Measurements from ENCODE around the gene PRUNE1.
A peak's percentile ranks its signal among the peaks of the same experiment; 100 is the strongest.

PRUNE1 gene

DNA sequence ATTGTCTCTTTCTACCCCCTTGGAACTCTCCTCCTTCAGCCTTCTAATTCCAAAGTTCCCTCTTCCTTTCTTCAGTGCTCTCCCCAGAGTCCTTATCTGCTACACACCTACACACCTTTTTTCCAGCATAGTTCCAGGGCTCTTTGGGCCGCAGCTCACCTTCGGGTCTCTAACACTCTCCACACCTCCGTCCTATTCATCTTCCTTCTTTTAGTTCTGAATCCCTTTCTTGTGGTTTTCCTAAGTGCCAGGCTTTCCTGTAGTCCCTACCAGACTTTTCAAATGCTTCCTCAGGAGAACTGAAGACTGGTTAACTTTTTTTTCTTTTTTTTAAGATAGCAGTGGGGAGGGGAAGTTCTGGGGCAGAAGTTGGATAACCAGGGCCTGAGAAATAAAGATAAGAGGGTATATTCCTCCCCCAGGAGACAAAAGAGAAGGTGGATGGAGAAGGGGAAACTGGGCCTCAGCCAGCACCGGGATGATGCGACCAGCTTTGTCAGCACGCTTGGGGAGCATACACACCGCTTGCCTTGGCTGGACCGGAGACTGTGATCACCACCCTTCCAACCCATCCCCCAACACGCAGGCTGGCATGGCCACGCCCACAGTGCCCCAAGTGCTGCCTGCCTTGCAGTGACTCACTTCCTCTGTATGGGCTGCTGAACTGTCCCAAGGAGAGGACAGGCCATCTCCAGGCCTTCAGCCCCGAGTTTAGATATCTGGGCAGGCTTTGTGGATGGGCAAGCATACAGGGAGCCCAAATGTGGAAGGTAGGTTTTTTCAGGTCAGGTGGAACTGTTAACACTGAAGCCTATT, 31.2 kb upstream of the PRUNE1 start:
- DNase-seq (ENCODE audit: low read depth in 2 of 2) = no peak

GRCh38 chr1:150979092-150980056, 28.9 kb upstream of the PRUNE1 start:
- peak; percentile 71 to 77 for DNase-seq (ENCODE audit: low read depth in 2 of 2)

- no peak for DNase-seq (ENCODE audit: low read depth in 2 of 2)
Observed at GRCh38 chr1:150981177-150981804, 27.0 kb upstream of the PRUNE1 start.

DNA sequence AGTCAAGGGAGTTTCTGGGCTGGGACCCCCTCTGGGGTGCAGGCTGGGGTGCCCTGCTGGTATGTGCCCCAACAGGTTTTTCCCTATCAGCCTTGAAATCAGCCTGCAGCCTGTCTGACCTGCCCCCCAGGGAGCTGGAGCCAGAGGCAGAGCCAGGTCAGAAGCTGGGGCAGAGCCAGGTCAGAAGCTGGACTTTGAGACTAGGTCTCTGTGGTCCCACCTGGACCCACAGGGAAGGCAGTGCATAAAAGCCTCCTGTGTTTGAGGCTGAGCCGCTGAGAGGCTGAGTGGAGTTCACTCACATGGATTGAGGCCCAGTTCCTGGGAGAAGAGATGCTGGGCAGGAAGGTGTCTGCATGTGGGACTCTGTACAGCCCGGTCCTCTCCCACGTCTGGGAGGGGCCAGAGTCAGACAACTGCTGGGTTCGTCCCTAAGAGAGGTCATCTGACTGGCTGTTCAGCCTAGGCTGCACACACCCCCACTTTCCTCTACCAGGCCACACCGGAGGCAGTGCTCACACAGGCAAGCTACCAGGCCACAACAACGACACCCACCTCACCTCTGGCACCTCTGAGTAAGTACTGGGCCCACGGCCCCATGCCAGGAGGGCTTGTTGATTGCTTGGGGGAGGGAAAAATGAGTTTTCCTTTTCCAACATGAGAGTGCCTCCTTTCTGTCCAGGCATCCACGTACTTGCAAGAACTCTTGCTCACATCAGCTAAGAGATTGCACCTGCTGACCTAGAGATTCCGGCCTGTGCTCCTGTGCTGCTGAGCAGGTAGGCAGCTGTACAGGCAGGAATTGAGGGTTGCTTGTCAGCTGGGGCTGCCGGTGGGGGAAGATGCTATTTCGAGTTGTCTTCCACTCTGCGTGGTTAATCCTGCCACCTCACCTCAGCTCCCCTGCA, 26.2 kb upstream of the PRUNE1 start, which contains the start of gene ANXA9:
Gene ANXA9 (plus strand): TSS at position 488 of the 908 bp plus-strand sequence. CDS start 814 bp downstream, outside the sequence.
- no peak for DNase-seq (ENCODE audit: low read depth in 2 of 2)

- no peak for DNase-seq (ENCODE audit: low read depth in 2 of 2)
Observed at GRCh38 chr1:150985179-150985825, 22.9 kb upstream of the PRUNE1 start.

DNA sequence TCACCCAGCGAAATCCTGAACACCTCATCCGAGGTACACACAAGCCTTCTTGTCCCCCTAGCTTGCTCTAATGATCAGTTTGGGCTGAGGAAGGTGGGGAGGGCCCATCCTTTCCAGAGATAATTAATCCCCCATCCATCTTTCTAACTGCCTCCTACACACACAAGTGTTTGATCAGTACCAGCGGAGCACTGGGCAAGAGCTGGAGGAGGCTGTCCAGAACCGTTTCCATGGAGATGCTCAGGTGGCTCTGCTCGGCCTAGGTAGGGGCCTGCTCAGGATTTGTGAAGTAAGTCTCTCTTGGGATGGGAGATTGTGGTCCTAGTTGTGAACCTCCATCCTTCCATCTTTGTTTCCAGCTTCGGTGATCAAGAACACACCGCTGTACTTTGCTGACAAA, 20.3 kb upstream of the PRUNE1 start:
- DNase-seq (ENCODE audit: low read depth in 2 of 2) = no peak

GRCh38 chr1:150992626-150993025, 15.6 kb upstream of the PRUNE1 start:
- DNase-seq (ENCODE audit: low read depth in 2 of 2) = no peak

- DNase-seq (ENCODE audit: low read depth in 2 of 2) = no peak
Observed at GRCh38 chr1:150994248-150994647, 14.0 kb upstream of the PRUNE1 start.

GRCh38 chr1:150995460-150995859, 12.8 kb upstream of the PRUNE1 start:
- DNase-seq (ENCODE audit: low read depth in 2 of 2) = no peak

GRCh38 chr1:150995896-150996295, 12.4 kb upstream of the PRUNE1 start:
- no peak for DNase-seq (ENCODE audit: low read depth in 2 of 2)

- no peak for DNase-seq (ENCODE audit: low read depth in 2 of 2)
Observed at GRCh38 chr1:150997126-150997872, 10.9 kb upstream of the PRUNE1 start.

DNA sequence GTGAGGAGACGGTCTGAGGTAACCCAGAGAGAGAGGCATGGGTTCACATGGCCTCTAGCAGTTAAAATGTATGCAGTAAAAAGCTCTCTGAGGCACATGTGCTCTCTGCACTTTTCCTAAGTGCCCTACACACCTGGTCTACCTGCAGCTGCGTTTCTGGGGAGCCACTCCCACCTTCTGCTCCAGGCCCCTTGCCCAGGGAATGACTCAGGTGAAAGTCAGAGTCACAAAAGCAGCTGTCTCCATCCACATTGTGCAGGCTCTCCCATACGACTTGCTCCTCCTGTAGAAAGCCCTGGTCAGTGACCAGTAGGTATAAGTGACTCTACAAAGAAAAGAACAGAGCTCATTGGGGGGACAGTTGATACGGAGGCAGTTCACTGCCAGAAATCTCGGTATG, 10.3 kb upstream of the PRUNE1 start:
- no peak for DNase-seq (ENCODE audit: low read depth in 2 of 2)

DNA sequence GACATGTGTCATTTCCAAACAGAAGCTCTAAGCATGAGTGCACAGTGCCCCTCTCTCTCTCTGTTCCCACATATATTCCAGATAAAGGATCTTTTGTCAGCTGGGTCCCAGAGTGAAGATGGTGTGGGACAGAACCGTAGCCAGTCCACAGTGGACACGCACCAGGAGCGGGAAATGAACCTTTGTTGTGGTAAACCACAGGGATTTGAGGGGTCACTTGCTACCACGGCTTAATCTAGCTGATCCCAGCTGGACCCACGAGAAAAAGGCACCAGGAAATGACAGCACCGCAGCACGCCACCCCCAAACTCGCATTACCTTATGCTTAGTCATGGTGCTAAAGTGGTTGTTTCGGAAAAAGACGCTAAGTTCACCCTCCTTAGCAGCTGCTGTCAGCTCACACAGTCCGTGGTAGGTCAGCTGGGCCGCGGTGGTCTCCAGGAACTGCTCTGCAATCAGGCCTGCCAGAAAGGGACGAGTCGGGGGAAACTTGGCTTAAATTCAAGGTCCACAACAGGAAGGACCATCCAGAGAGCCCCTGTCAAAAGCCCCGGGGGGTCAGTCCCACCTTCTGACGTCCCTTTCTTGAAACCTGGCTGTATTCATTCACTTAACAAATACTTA, 9.1 kb upstream of the PRUNE1 start:
- DNase-seq (ENCODE audit: low read depth in 2 of 2) = no peak

GRCh38 chr1:150999926-151000325, 8.3 kb upstream of the PRUNE1 start:
- no peak for DNase-seq (ENCODE audit: low read depth in 2 of 2)

- no peak for DNase-seq (ENCODE audit: low read depth in 2 of 2)
Observed at GRCh38 chr1:151000408-151000807, 7.8 kb upstream of the PRUNE1 start.

GRCh38 chr1:151001602-151002001, 6.6 kb upstream of the PRUNE1 start:
- no peak for DNase-seq (ENCODE audit: low read depth in 2 of 2)

GRCh38 chr1:151002051-151002450, 6.2 kb upstream of the PRUNE1 start:
- no peak for DNase-seq (ENCODE audit: low read depth in 2 of 2)

DNA sequence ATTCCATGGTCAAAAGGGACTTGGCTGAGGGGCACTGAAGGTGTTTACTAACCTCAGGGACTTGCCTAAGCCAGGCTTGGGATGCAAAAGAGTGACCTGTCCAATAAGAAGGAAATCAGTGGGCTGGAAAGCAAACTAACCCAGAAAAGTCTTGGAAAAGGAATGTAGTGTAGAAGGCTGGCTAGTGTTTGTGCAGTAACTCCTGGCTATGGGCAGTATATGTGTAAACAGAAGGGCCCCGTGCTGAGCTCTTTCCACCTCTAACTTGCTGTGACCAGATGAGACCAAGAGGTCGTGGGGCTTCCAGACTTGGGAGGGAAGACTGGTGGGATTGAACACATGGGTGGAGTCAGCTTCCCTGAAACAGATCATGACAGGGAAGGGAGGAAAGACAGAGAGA, 5.6 kb upstream of the PRUNE1 start:
- DNase-seq (ENCODE audit: low read depth in 2 of 2) = no peak

GRCh38 chr1:151003180-151003579, 5.1 kb upstream of the PRUNE1 start:
- DNase-seq (ENCODE audit: low read depth in 2 of 2) = no peak
